ENCODE data around the gene SPRR2B.
"Not testable (repeated sequence)": the region's sequence is repeated elsewhere in the genome, so short reads cannot be mapped to it uniquely, and the experiment has no call there.

The SPRR2B gene

GRCh38 chr1:153071511-153071910, at the start of gene SPRR2B:
Gene SPRR2B, minus strand, starts transcription at chr1:153071611. Its CDS starts 772 bp downstream, at chr1:153070839.
- intact Hi-C loops (cut with DNase I), result no loop called here
- DNase-seq, result no peak

- intact Hi-C loops (cut with DNase I), result no loop called here
- DNase-seq, result no peak
These were observed 49.5 kb upstream of the SPRR2B start for GRCh38 chr1:153120945-153121344.

DNA sequence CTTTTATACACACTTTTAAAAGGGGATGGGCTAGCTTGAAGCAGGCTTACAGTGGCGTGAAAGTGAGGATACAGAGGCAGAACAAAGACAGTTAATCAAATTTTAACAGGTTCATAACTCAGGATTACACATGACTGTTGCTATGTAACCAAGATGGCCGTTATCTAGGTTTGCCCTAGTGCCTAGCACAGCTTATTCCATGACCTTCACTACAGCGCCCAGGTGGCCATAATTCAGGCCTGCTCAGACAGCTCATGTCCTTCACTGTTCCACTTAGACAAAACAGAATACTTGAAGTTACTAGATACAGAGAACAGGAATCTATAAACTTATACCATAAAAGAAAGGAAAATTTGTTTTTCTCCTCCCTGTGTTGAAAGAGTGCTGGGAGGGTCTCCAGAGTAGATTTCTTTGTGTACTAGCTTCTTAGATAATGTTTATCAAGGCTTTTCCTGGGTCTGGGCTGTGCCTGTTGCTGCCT, 48.1 kb upstream of the SPRR2B start:
- DNase-seq, result peak in 1 of 10 donors; percentile 52
- intact Hi-C loops (cut with DNase I), result no loop called here

GRCh38 chr1:153115264-153115663, 43.9 kb upstream of the SPRR2B start:
- DNase-seq; intact Hi-C loops (cut with DNase I): not testable (repeated sequence)

- no peak for DNase-seq
- intact Hi-C loops (cut with DNase I), result no loop called here
These were observed 42.0 kb upstream of the SPRR2B start, which contains the start of gene SPRR2F for GRCh38 chr1:153113416-153113815. Gene SPRR2F, minus strand, starts transcription at chr1:153113516. Its CDS starts 783 bp downstream, at chr1:153112733.

GRCh38 chr1:153112454-153112853, 41.0 kb upstream of the SPRR2B start:
- DNase-seq, result peak in 1 of 10 donors; percentile 57
- intact Hi-C loops (cut with DNase I), result not testable (repeated sequence)

DNA sequence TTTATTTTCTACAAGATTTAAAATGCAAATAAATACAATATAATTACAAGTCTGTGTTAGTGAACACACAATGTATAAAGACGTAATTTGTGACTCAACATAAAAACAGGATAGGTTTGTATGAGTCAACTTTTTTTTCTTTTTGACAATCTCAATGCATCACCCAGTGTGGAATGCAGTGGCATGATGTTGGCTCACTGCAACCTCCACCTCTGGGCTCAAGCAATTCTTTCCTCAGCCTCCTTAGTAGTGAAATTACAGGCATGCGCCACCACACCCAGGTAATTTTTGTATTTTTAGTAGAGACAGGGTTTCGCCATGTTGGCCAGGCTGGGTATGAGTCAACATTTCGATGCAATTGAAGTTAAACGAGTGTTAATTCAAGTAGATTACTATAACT, 28.8 kb upstream of the SPRR2B start:
- intact Hi-C loops (cut with DNase I), result no loop called here
- no peak for DNase-seq

DNA sequence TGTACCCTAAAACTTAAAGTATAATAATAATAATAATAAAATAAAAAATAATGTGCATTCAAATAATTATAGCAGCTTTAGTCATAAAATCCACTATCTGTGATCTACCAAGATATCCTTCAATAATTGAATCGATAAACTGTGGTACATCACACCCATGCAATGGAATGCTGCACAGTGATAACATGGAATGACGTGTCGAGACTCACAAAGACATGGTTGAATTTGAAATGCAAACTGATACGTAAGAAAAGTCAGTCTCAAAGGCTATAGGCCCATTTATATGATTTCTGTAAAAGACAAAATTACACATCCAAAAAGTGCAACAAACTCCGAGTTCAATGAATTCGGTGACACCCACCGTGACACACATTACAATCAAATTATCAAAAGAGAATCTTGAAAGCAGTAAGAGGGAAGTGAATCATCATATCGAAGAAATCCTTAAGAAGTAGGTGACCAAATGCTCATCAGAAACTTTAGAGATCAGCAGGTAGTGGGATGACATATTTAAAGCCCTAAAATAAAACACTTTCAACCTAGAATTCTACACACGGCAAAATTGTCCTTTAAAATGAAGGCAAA, 28.1 kb upstream of the SPRR2B start:
- intact Hi-C loops (cut with DNase I), result no loop called here
- DNase-seq, result no peak

- no peak for DNase-seq
- intact Hi-C loops (cut with DNase I), result no loop called here
These were observed 24.4 kb upstream of the SPRR2B start for GRCh38 chr1:153095764-153096163.

GRCh38 chr1:153094426-153094825, 23.0 kb upstream of the SPRR2B start, which contains the start of gene SPRR2E:
Gene SPRR2E, minus strand, starts transcription at chr1:153094526. Its CDS starts 775 bp downstream, at chr1:153093751.
- no peak for DNase-seq
- intact Hi-C loops (cut with DNase I), result no loop called here

DNA sequence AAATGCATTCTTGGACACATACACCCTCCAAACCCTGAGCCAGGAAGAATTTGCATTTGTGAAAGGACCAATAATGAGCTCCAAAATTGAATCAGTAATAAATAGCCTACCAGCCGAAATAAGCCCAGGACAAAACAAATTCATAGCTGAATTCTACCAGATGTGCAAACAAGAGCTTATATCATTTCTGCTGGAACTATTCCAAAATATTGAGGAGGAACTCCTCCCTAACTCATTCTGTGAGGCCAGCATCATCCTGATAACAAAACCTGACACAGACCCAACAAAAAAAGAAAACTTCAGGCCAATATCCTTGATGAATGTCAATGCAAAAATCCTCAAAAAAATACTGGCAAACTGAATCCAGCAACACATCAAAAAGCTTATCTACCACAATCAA, 16.2 kb upstream of the SPRR2B start:
- DNase-seq, result no peak
- intact Hi-C loops (cut with DNase I), result no loop called here

GRCh38 chr1:153081736-153082135, 10.3 kb upstream of the SPRR2B start:
- no peak for DNase-seq
- intact Hi-C loops (cut with DNase I), result no loop called here

DNA sequence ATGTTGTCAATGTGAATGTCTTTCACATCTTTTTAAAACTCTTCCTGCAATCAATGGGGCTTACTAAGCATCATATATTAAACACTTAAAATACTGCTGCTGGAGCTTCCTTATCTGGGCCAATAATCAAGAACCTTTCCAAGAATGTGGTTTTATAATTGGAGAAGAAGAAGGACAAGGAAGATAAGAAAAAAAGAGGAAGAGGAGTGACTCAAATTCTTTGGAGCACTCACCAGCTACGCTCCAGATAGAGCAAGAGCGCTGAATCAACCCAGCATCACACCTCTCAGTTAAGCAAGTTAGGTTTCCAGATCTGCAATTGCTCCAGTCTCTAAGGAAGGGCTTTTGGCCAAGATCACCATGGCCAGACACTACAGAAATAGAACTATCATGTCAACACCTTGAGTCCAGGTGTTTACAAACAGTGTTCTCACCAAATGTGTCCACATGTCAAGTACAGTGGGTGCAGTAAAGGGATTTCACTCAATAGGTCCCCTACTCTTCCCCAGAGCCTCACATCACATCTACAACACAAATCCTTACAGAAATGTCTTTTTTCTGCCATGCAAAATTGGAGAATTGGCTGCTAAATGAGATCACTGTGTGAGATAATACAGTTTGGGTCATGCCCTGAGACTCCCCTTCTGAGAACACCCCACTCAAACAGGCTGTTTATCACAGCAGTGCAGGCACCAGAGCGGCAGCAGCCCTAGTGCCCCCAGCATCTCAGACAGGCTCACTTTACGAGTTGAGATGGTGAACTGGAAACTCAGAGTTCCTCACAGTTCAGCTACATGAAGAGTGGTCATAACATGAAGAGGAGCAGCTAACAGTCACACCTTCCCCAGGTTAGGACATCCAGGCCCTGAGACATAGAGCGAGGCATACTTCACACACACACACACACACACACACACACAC, 1.7 kb upstream of the SPRR2B start:
- no peak for DNase-seq
- intact Hi-C loops (cut with DNase I), result no loop called here

GRCh38 chr1:153070243-153070642, 1.2 kb downstream of the SPRR2B start:
- intact Hi-C loops (cut with DNase I), result no loop called here
- DNase-seq, result no peak

DNA sequence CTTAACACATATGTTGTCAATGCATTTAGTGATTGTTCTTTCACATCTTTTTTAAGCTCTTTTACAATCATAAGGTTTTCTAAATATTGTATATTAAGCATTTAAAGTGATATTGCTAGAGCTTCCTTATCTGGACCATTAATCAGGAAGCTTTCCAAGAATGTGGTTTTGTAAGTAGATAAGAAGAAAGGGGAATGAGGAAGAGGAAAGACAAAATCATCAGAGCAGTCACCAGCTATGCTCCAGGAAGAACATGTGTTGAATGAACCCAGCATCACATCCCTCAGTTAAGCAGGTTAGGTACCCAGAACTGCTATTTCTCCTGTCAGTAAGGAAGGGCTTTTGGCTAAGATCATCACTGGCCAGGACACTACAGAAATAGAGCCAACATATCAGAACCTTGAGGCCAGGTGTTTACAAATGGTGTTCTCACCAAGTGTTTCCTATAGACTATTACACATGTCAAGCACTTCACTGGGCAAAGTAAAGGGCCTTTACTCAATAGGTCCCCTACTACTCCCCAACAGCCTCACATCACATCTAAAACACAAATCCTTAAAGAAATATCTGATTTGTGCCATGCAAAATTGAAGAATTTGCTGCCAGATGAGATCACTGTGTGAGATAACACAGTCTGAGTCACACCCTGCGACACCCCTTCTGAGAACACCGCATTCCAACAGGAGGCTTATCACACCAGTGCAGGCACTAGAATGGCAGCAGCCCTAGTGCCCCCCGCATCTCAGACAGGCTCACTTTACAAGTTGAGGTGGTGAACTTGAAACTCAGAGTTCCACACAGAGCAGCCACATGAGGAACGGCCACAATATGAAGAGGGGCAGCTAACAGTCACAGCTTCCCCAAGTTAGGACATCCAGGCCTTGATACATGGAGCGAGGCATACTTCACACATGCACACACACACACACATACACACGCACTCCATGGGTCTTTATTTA, 12.3 kb downstream of the SPRR2B start:
- intact Hi-C loops (cut with DNase I), result no loop called here
- DNase-seq, result peak in 2 of 10 donors; percentile 9 to 39

DNA sequence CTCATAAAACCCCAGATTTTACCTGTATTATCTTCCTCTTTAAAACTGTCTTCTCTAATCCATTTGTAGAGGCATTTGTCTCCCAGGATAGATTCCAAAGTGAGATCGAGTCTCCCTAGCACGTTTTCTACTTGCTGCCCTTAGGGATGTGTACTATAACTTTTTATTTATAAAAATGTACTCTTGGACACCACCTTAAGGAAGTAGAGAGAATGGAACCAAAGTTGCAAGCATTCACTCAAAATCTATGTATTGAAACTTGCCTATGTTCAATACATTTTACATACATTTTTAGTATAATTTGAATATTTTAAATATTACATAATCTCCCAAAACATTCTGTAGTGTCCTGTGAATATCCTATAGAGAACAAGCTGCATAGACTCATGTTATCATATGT, 13.3 kb downstream of the SPRR2B start:
- intact Hi-C loops (cut with DNase I), result no loop called here
- no peak for DNase-seq

DNA sequence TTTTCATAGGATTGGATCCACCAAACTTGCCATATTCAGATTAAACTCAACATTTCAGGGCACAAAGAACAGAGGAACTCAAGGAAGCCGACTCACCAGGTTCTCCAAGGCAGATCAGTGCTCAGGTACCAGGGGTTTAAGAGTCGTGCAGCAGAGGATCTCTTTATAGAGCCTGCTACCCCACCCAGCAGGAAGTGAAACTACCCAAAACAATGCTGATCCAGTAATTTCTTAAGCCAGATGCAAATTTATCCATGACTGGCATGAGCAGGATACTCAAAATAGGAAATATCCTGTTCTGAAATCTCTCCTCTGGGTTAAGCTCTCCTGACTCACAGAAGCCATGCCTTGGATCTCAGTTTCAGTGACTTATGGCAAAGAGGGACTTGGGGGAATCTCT, 14.0 kb downstream of the SPRR2B start, which contains the start of gene SPRR2A:
Gene SPRR2A (minus strand): TSS at position 138 of the 400 bp plus-strand sequence. CDS start 777 bp downstream, outside the sequence.
- DNase-seq, result no peak
- intact Hi-C loops (cut with DNase I), result no loop called here

DNA sequence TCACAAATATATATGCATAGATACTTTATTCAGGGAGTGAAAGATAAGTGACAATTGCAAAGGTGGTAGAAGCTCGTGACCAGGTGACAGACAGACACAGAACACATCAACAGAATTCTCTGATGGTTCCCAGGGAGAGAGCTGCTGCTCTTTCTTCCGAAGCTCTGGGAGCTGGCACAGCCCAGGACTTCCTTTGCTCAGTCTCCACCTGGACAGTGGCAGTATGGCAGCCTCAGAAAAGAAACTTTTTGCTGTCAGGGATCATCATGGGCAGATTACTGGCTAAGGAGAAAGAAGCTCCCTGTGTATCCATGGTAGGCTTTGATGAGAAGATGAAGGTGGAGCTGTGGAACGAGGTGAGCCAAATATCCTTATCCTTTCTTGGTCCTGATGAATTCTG, 15.3 kb downstream of the SPRR2B start:
- DNase-seq; intact Hi-C loops (cut with DNase I): not testable (repeated sequence)

- intact Hi-C loops (cut with DNase I), result no loop called here
- DNase-seq, result peak in 1 of 10 donors; percentile 59
These were observed 22.2 kb downstream of the SPRR2B start for GRCh38 chr1:153049211-153049610.

GRCh38 chr1:153040950-153041631, 30.3 kb downstream of the SPRR2B start, which contains the start of gene SPRR2D:
Gene SPRR2D, minus strand, starts transcription at chr1:153041120. Its CDS starts 774 bp downstream, at chr1:153040346.
- no peak for DNase-seq
- intact Hi-C loops (cut with DNase I), result no loop called here

All from posterior cingulate gyrus (tissue), 11 donors.